HEK293 (cell line): ENCODE data around the gene ARHGAP42.

ENCODE experiments used
- ZNF121 ChIP-seq: fragments of 450-650 bp; formaldehyde crosslinking; IDR thresholded peaks from 2 replicates; pipeline ENCODE4 v1.5.1; 2016; ENCODE audit warnings: missing biosample characterization, missing genetic modification characterization
- ZNF274 ChIP-seq, 2 experiments: fragments of 200-500 bp in 1 of 2; fragments of 450-650 bp in 1 of 2; sonication (Bioruptor generic) in 1 of 2; formaldehyde crosslinking in 1 of 2; IDR thresholded peaks; 2 replicates each; pipeline versions ENCODE4 v1.5.1 to v1.6.1; 2014 to 2016; ENCODE audit warnings: borderline replicate concordance in 1 of 2, inconsistent platforms in 1 of 2, low read length in 1 of 2, missing biosample characterization in 1 of 2, missing genetic modification characterization in 1 of 2
- ZNF423 ChIP-seq: fragments of 450-650 bp; formaldehyde crosslinking; IDR thresholded peaks from 2 replicates; pipeline ENCODE4 v1.5.1; 2016; ENCODE audit warnings: missing biosample characterization, missing genetic modification characterization
- TF ChIP-seq, protein P1 (sequence below): fragments of 450-650 bp; formaldehyde crosslinking; IDR thresholded peaks from 2 replicates; pipeline ENCODE4 v1.5.1; 2016; ENCODE audit warnings: missing biosample characterization, missing genetic modification characterization
- TF ChIP-seq, protein P2 (sequence below): fragments of 450-650 bp; formaldehyde crosslinking; IDR thresholded peaks from 2 replicates; pipeline ENCODE4 v1.5.1; 2016; ENCODE audit warnings: missing biosample characterization, missing genetic modification characterization
- TF ChIP-seq, protein P3 (sequence below): fragments of 450-650 bp; formaldehyde crosslinking; IDR thresholded peaks from 2 replicates; pipeline ENCODE4 v1.5.1; 2016; ENCODE audit warnings: missing biosample characterization, missing genetic modification characterization
- TF ChIP-seq, protein P4 (sequence below): fragments of 450-650 bp; formaldehyde crosslinking; IDR thresholded peaks from 2 replicates; pipeline ENCODE4 v1.5.1; 2016; ENCODE audit warnings: missing biosample characterization, missing genetic modification characterization

DNA sequence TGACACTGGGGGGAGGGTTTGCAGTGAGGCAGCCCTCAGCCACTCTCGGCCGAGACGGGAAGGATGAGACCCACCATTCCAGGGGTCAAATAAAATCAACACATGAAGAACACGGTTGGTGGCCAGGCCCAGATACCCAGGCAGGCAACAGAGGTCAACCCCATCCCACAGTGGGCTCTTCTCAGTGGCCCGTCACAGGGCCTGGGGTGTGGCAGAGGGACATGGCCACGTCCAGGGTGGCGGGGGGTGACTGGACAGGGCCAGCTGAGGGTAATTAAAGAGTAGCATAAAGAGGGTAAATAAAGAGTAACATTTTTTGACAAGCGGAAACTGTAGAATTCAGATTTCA is 188.4 kb downstream of the ARHGAP42 start:
- TF ChIP-seq, protein P1, sequence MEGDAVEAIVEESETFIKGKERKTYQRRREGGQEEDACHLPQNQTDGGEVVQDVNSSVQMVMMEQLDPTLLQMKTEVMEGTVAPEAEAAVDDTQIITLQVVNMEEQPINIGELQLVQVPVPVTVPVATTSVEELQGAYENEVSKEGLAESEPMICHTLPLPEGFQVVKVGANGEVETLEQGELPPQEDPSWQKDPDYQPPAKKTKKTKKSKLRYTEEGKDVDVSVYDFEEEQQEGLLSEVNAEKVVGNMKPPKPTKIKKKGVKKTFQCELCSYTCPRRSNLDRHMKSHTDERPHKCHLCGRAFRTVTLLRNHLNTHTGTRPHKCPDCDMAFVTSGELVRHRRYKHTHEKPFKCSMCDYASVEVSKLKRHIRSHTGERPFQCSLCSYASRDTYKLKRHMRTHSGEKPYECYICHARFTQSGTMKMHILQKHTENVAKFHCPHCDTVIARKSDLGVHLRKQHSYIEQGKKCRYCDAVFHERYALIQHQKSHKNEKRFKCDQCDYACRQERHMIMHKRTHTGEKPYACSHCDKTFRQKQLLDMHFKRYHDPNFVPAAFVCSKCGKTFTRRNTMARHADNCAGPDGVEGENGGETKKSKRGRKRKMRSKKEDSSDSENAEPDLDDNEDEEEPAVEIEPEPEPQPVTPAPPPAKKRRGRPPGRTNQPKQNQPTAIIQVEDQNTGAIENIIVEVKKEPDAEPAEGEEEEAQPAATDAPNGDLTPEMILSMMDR (tag by site-specific recombination): no peak
- TF ChIP-seq, protein P2, sequence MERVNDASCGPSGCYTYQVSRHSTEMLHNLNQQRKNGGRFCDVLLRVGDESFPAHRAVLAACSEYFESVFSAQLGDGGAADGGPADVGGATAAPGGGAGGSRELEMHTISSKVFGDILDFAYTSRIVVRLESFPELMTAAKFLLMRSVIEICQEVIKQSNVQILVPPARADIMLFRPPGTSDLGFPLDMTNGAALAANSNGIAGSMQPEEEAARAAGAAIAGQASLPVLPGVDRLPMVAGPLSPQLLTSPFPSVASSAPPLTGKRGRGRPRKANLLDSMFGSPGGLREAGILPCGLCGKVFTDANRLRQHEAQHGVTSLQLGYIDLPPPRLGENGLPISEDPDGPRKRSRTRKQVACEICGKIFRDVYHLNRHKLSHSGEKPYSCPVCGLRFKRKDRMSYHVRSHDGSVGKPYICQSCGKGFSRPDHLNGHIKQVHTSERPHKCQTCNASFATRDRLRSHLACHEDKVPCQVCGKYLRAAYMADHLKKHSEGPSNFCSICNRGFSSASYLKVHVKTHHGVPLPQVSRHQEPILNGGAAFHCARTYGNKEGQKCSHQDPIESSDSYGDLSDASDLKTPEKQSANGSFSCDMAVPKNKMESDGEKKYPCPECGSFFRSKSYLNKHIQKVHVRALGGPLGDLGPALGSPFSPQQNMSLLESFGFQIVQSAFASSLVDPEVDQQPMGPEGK (tag by site-specific recombination): no peak
- TF ChIP-seq ZNF121 (tag by site-specific recombination) (no peak), ZNF274 (IDR thresholded peaks at IDR 0.05; ENCODE audit: low read length) (no peak), ZNF274 (tag by site-specific recombination; IDR thresholded peaks at IDR 0.05; ENCODE audit: borderline replicate concordance) (no peak), ZNF423 (tag by site-specific recombination) (no peak)
- TF ChIP-seq, protein P3, sequence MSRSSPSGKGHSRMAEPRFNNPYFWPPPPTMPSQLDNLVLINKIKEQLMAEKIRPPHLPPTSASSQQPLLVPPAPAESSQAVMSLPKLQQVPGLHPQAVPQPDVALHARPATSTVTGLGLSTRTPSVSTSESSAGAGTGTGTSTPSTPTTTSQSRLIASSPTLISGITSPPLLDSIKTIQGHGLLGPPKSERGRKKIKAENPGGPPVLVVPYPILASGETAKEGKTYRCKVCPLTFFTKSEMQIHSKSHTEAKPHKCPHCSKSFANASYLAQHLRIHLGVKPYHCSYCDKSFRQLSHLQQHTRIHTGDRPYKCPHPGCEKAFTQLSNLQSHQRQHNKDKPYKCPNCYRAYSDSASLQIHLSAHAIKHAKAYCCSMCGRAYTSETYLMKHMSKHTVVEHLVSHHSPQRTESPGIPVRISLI (tag by site-specific recombination): no peak
- TF ChIP-seq, protein P4, sequence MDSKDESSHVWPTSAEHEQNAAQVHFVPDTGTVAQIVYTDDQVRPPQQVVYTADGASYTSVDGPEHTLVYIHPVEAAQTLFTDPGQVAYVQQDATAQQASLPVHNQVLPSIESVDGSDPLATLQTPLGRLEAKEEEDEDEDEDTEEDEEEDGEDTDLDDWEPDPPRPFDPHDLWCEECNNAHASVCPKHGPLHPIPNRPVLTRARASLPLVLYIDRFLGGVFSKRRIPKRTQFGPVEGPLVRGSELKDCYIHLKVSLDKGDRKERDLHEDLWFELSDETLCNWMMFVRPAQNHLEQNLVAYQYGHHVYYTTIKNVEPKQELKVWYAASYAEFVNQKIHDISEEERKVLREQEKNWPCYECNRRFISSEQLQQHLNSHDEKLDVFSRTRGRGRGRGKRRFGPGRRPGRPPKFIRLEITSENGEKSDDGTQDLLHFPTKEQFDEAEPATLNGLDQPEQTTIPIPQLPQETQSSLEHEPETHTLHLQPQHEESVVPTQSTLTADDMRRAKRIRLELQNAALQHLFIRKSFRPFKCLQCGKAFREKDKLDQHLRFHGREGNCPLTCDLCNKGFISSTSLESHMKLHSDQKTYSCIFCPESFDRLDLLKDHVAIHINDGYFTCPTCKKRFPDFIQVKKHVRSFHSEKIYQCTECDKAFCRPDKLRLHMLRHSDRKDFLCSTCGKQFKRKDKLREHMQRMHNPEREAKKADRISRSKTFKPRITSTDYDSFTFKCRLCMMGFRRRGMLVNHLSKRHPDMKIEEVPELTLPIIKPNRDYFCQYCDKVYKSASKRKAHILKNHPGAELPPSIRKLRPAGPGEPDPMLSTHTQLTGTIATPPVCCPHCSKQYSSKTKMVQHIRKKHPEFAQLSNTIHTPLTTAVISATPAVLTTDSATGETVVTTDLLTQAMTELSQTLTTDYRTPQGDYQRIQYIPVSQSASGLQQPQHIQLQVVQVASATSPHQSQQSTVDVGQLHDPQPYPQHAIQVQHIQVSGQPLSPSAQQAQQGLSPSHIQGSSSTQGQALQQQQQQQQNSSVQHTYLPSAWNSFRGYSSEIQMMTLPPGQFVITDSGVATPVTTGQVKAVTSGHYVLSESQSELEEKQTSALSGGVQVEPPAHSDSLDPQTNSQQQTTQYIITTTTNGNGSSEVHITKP (tag by site-specific recombination): no peak
